ENCODE results near the gene NDUFS4.

- TF ChIP-seq EZH2phosphoT487 (IDR thresholded peaks at IDR 0.05; ENCODE audit: borderline replicate concordance, low read depth) = no peak
- TF ChIP-seq FOSL2 (IDR thresholded peaks at IDR 0.05; ENCODE audit: borderline replicate concordance, low read depth) = no peak
- TF ChIP-seq FOXJ3 (CRISPR knock-in tag; IDR thresholded peaks at IDR 0.05) = no peak
- TF ChIP-seq POLR2AphosphoS5 (IDR thresholded peaks at IDR 0.05; ENCODE audit: low read depth, low read length) = no peak
- no peak for TF ChIP-seq RAD21 (IDR thresholded peaks at IDR 0.05; ENCODE audit: low read length)
- no peak for TF ChIP-seq CTCF (IDR thresholded peaks at IDR 0.05)
Observed at GRCh38 chr5:53558966-53559365, 1.5 kb upstream of the NDUFS4 start.
